A549 (cell line): ENCODE data around the gene ATL3.

ENCODE experiments used
- BHLHE40 ChIP-seq: IDR thresholded peaks from 2 replicates; pipeline ENCODE4 v1.6.1; 2012; ENCODE audit warnings: low read depth, low read length, inconsistent platforms
- EP300 ChIP-seq, 2 experiments: fragments of >200 bp; sonication (Bioruptor Twin); formaldehyde crosslinking; IDR thresholded peaks; 2 replicates in 1 of 2; 3 replicates in 1 of 2; pipeline ENCODE4 v1.6.1; 2016 to 2017
- NFE2L2 ChIP-seq: fragments of 150-350 bp; conservative IDR thresholded peaks from 2 replicates; pipeline ENCODE4 v1.6.1; 2014; ENCODE audit warnings: low read length

GRCh38 chr11:63603180-63603518, 68.0 kb downstream of the ATL3 start:
- TF ChIP-seq NFE2L2: no peak
- no peak for TF ChIP-seq BHLHE40
- no peak for TF ChIP-seq EP300 (IDR thresholded peaks at IDR 0.05)
